ENCODE data around the gene SMYD3. TPM values are rescaled to one million over a fixed set of nuclear protein-coding genes. Genes with fewer than 3 reads are reported as not detected.

The SMYD3 gene
- total RNA-seq, 1 experiment from 2014 or later, result 29.6 TPM

GRCh38 chr1:246005067-246005466 is 502.0 kb downstream of the SMYD3 start:
- ChIA-PET POLR2A (ENCODE audit: unreplicated experiment) (no interaction called here), CTCF (no interaction called here)
- no peaks in the 10 kb centered on the region for H3K9me2 ChIP-seq (ENCODE audit: insufficient read depth)
- H4K20me1 ChIP-seq (ENCODE audit: insufficient read depth), result no peaks in the 10 kb centered on the region
- H2AFZ ChIP-seq, result no peak overlapping the region
- H3K4me1 ChIP-seq (replicated peaks; ENCODE audit: insufficient read depth), result no peaks in the 10 kb centered on the region; the same call in 1 of the 2 replicates
- H3K27me3 ChIP-seq (ENCODE audit: insufficient read depth, low read depth), result no peaks in the 10 kb centered on the region
- intact Hi-C loops (cut with micrococcal nuclease; ENCODE audit: unreplicated experiment), result loop anchor here (2.0 kb wide), 1 partner anchor 488 kb away; no protein-coding TSS in a partner anchor
- H3K4me2 ChIP-seq, result no peak overlapping the region
- TF ChIP-seq EZH2 (IDR thresholded peaks at IDR 0.05; ENCODE audit: low read depth) (no peak), CTCF (conservative IDR thresholded peaks at IDR 0.05) (no peak)
- no peaks in the 10 kb centered on the region for H3K79me2 ChIP-seq (ENCODE audit: low read depth)
- no TSS peak for BruUV-seq (replicated peaks)
- no peaks in the 10 kb centered on the region for H3K9me3 ChIP-seq (ENCODE audit: insufficient read depth, low read depth)
- H3K27ac ChIP-seq, result no peak overlapping the region
- H3K36me3 ChIP-seq (ENCODE audit: low read depth), result no peaks in the 10 kb centered on the region
- H3F3A ChIP-seq (ENCODE audit: insufficient read depth, low read depth), result no peaks in the 10 kb centered on the region
- DNase-seq, result peak in 1 of 2 experiments; percentile 36
- H3K4me3 ChIP-seq, result no peak overlapping the region

- Histone ChIP-seq H3K36me3 (ENCODE audit: low read depth) (no peaks in the 10 kb centered on the region), H3K9me3 (ENCODE audit: insufficient read depth, low read depth) (no peaks in the 10 kb centered on the region), H3K27me3 (ENCODE audit: insufficient read depth, low read depth) (no peaks in the 10 kb centered on the region), H3K4me1 (replicated peaks; ENCODE audit: insufficient read depth) (no peaks in the 10 kb centered on the region; the same call in 1 of the 2 replicates), H3K4me2 (no peak overlapping the region), H4K20me1 (ENCODE audit: insufficient read depth) (no peaks in the 10 kb centered on the region), H2AFZ (no peak overlapping the region), H3K4me3 (no peak overlapping the region), H3K27ac (no peak overlapping the region), H3K9me2 (ENCODE audit: insufficient read depth) (no peaks in the 10 kb centered on the region), H3K79me2 (ENCODE audit: low read depth) (no peaks in the 10 kb centered on the region), H3F3A (ENCODE audit: insufficient read depth, low read depth) (no peaks in the 10 kb centered on the region)
- CTCF ChIA-PET, result interaction anchor here (0.6 kb wide), 1 partner anchor 46 kb away, joined by 4 read pairs; no protein-coding TSS in a partner anchor
- TF ChIP-seq CTCF (conservative IDR thresholded peaks at IDR 0.05), result no peak
- TF ChIP-seq EZH2 (IDR thresholded peaks at IDR 0.05; ENCODE audit: low read depth), result no peak
- intact Hi-C loops (cut with micrococcal nuclease; ENCODE audit: unreplicated experiment), result loop anchor here (2.0 kb wide), 1 partner anchor 488 kb away; no protein-coding TSS in a partner anchor
- POLR2A ChIA-PET (ENCODE audit: unreplicated experiment), result no interaction called here
- BruUV-seq (replicated peaks), result no TSS peak
- no peak for DNase-seq
These were observed 502.8 kb downstream of the SMYD3 start for GRCh38 chr1:246004301-246004700.

GRCh38 chr1:246003442-246003730 is 503.7 kb downstream of the SMYD3 start:
- Histone ChIP-seq H3F3A (ENCODE audit: insufficient read depth, low read depth) (no peaks in the 10 kb centered on the region), H3K27me3 (ENCODE audit: insufficient read depth, low read depth) (no peaks in the 10 kb centered on the region), H3K9me3 (ENCODE audit: insufficient read depth, low read depth) (no peaks in the 10 kb centered on the region), H3K27ac (no peak overlapping the region), H2AFZ (no peak overlapping the region), H4K20me1 (ENCODE audit: insufficient read depth) (no peaks in the 10 kb centered on the region), H3K36me3 (ENCODE audit: low read depth) (no peaks in the 10 kb centered on the region), H3K9me2 (ENCODE audit: insufficient read depth) (no peaks in the 10 kb centered on the region), H3K79me2 (ENCODE audit: low read depth) (no peaks in the 10 kb centered on the region), H3K4me1 (replicated peaks; ENCODE audit: insufficient read depth) (no peaks in the 10 kb centered on the region; the same call in 1 of the 2 replicates), H3K4me3 (no peak overlapping the region), H3K4me2 (no peak overlapping the region)
- POLR2A ChIA-PET (ENCODE audit: unreplicated experiment), result no interaction called here
- no TSS peak for BruUV-seq (replicated peaks)
- intact Hi-C loops (cut with micrococcal nuclease; ENCODE audit: unreplicated experiment), result loop anchor here (1.0 kb wide), 1 partner anchor 924 kb away; no protein-coding TSS in a partner anchor
- CTCF ChIA-PET, result interaction anchor here (0.6 kb wide), 1 partner anchor 116 kb away, joined by 6 read pairs; no protein-coding TSS in a partner anchor
- DNase-seq, result no peak
- TF ChIP-seq EZH2 (IDR thresholded peaks at IDR 0.05; ENCODE audit: low read depth) (no peak), CTCF (conservative IDR thresholded peaks at IDR 0.05) (no peak)
